Smooth muscle cell (in vitro differentiated cells): Measurements from ENCODE around the gene RALGPS1. TPM values are rescaled to one million over a fixed set of nuclear protein-coding genes. Genes with fewer than 3 reads are reported as not detected.
A peak's percentile ranks its signal among the peaks of the same experiment; 100 is the strongest.

ENCODE experiments used
- DNase-seq: peaks from one replicate; lab custom pipeline; 2025; ENCODE audit not compliant: unreplicated experiment; lab: John Stamatoyannopoulos, UW
- H2AFZ ChIP-seq: fragments of 200-600 bp; sonication (generic); 2 replicates; pipeline ENCODE4 v1.6.0; 2016; ENCODE audit warnings: antibody characterized with exemption, low read depth, mild to moderate bottlenecking
- H3F3A ChIP-seq: fragments of 200-600 bp; sonication (generic); 2 replicates; pipeline ENCODE4 v1.6.0; 2017; ENCODE audit warnings: antibody characterized with exemption, low read depth
- H3K27ac ChIP-seq: fragments of 200-600 bp; sonication (generic); 2 replicates; pipeline ENCODE4 v1.5.1; 2016; ENCODE audit warnings: low read depth, mild to moderate bottlenecking
- H3K27me3 ChIP-seq: fragments of 200-600 bp; sonication (generic); 2 replicates; pipeline ENCODE4 v1.6.1; 2016; ENCODE audit warnings: low read depth, mild to moderate bottlenecking
- H3K36me3 ChIP-seq: fragments of 200-600 bp; sonication (generic); 2 replicates; pipeline ENCODE4 v1.5.1; 2016; ENCODE audit warnings: low read depth
- H3K4me1 ChIP-seq: fragments of 200-600 bp; sonication (generic); 2 replicates; pipeline ENCODE4 v1.5.1; 2016; ENCODE audit warnings: low read depth
- H3K4me2 ChIP-seq: fragments of 200-600 bp; sonication (generic); 2 replicates; pipeline ENCODE4 v1.6.0; 2016; ENCODE audit warnings: mild to moderate bottlenecking
- H3K4me3 ChIP-seq: fragments of 200-600 bp; sonication (generic); 2 replicates; pipeline ENCODE4 v1.5.1; 2016; ENCODE audit warnings: mild to moderate bottlenecking
- H3K79me2 ChIP-seq: fragments of 200-600 bp; sonication (generic); 2 replicates; pipeline ENCODE4 v1.6.0; 2016; ENCODE audit warnings: low read depth, mild to moderate bottlenecking
- H3K9ac ChIP-seq: fragments of 200-600 bp; sonication (generic); 2 replicates; pipeline ENCODE4 v1.6.0; 2016; ENCODE audit warnings: low read depth
- H3K9me3 ChIP-seq: fragments of 200-600 bp; sonication (generic); replicated peaks from 2 replicates; pipeline ENCODE4 v1.5.1; 2016; ENCODE audit warnings: low read depth
- H4K20me1 ChIP-seq: fragments of 200-600 bp; sonication (generic); 2 replicates; pipeline ENCODE4 v1.6.0; 2016; ENCODE audit warnings: low read depth
- WGBS: methylation state at CpG from one replicate; pipeline ENCODE4 v1.1.7; 2016; ENCODE audit warnings: low lambda C conversion rate; 5-methylcytosine and 5-hydroxymethylcytosine counted together
- polyA plus RNA-seq: library from polyadenylated mRNA; unstranded; fragments of >200 nt; fragmentation: Nextera tagmentation; extraction: Ambion mirVana; gene quantifications from 2 replicates; pipeline ENCODE4 v1.2.1, GENCODE V29; 2016
- total RNA-seq: library from RNA; depleted of rRNA; stranded (reverse); fragments of >200 nt; gene quantifications from 2 replicates; pipeline ENCODE4 v1.2.3, GENCODE V29; 2014
- TF ChIP-seq, protein P1 (sequence below): fragments of 200-600 bp; sonication (generic); IDR thresholded peaks from 2 replicates; pipeline ENCODE4 v1.5.1; 2017; ENCODE audit warnings: borderline replicate concordance, mild to moderate bottlenecking, antibody characterized with exemption; ENCODE audit not compliant: insufficient read depth, poor library complexity, severe bottlenecking

The RALGPS1 gene
- total and polyA plus RNA-seq, 2 experiments from 2014 or later = 2.1 to 4.0 TPM

GRCh38 chr9:127067603-127068220 lies 153.1 kb downstream of the RALGPS1 start:
- TF ChIP-seq, protein P1, sequence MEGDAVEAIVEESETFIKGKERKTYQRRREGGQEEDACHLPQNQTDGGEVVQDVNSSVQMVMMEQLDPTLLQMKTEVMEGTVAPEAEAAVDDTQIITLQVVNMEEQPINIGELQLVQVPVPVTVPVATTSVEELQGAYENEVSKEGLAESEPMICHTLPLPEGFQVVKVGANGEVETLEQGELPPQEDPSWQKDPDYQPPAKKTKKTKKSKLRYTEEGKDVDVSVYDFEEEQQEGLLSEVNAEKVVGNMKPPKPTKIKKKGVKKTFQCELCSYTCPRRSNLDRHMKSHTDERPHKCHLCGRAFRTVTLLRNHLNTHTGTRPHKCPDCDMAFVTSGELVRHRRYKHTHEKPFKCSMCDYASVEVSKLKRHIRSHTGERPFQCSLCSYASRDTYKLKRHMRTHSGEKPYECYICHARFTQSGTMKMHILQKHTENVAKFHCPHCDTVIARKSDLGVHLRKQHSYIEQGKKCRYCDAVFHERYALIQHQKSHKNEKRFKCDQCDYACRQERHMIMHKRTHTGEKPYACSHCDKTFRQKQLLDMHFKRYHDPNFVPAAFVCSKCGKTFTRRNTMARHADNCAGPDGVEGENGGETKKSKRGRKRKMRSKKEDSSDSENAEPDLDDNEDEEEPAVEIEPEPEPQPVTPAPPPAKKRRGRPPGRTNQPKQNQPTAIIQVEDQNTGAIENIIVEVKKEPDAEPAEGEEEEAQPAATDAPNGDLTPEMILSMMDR = no peak

DNA sequence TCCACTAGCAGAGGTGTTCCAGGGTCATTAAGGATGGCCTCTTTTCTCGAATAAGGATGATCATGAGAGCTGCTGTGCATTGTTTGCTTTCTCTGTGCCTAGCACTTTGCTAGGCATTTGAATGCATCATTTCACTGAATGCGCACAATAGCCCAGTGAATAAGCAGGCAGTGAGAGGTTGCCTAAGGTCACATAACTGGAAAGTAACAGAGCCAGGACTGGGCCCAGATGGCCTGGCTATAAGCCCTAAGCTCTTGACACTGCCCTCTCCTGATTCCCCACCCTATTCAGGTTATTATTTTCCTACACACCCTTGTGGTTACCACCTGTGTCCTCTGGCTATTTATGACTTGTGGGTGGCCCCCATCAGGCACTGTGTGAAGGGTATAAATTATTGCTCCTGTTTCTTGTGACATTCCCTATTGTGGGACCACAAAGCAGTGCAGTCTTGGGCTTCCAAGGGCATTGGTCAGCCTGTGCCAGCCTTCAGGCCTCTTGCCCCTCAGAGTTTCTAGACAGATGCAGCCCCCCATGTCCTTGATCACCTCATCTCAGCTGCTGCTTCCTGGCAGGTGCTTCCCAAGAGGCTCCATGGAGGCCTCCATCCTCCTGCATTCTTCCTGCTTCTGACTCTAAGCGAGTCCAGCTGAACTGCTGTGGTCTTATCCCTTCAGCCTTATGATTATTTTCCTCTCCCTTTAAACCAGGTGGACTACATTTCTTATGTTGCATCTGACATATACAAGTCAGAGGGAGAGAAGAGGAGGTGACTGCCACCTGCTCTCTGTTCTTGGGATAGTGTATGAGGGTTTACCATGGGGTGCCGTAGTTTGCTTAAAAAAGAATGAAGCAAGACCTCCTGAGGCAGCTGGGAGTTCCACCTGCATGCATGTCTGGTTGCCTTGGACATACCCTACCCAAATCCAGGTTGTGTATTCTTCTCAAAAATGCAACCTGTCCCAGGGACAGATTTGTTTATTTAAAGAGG lies 160.3 kb downstream of the RALGPS1 start:
- Histone ChIP-seq H2AFZ (no peak overlapping the region), H3K4me2 (no peak overlapping the region), H3K79me2 (no peaks in the 10 kb centered on the region), H3K4me1 (no peaks in the 10 kb centered on the region), H3K9me3 (no peaks in the 10 kb centered on the region), H3K27ac (no peak overlapping the region), H3K36me3 (peaks cover 3% of the 10 kb centered on the region), H3K4me3 (no peak overlapping the region), H4K20me1 (no peaks in the 10 kb centered on the region), H3F3A (no peaks in the 10 kb centered on the region), H3K27me3 (no peaks in the 10 kb centered on the region), H3K9ac (no peak overlapping the region)
- WGBS = 89% methylated on average over 4 of the region's 4 CpGs
- TF ChIP-seq, protein P1 = no peak
- no peak for DNase-seq

More at GRCh38 chr9:127067603-127068220, 153.1 kb downstream of the RALGPS1 start:
- no peaks in the 10 kb centered on the region for H3K27me3 ChIP-seq
- H3K27ac ChIP-seq = peak overlapping the region; percentile 70
- no peaks in the 10 kb centered on the region for H3K4me1 ChIP-seq
- H3K9me3 ChIP-seq = no peaks in the 10 kb centered on the region
- no peak overlapping the region for H3K4me3 ChIP-seq
- no peak overlapping the region for H3K4me2 ChIP-seq
- peaks cover 3% of the 10 kb centered on the region for H3K36me3 ChIP-seq
- H3F3A ChIP-seq = peaks cover 3% of the 10 kb centered on the region
- no peak overlapping the region for H2AFZ ChIP-seq
- no peaks in the 10 kb centered on the region for H3K79me2 ChIP-seq
- 80% methylated on average over 5 of the region's 5 CpGs for WGBS
- no peak for DNase-seq
- H3K9ac ChIP-seq = no peak overlapping the region
- H4K20me1 ChIP-seq = no peaks in the 10 kb centered on the region

- DNase-seq = no peak
These were observed 161.2 kb downstream of the RALGPS1 start for GRCh38 chr9:127075624-127076372.

More at GRCh38 chr9:127075624-127076372, 161.2 kb downstream of the RALGPS1 start:
- Histone ChIP-seq H3K4me3 (no peak overlapping the region), H4K20me1 (no peaks in the 10 kb centered on the region), H3K9ac (no peak overlapping the region), H2AFZ (no peak overlapping the region), H3K4me2 (no peak overlapping the region), H3K36me3 (peaks cover 3% of the 10 kb centered on the region), H3K79me2 (no peaks in the 10 kb centered on the region), H3K4me1 (no peaks in the 10 kb centered on the region), H3K27ac (no peak overlapping the region), H3F3A (no peaks in the 10 kb centered on the region), H3K27me3 (no peaks in the 10 kb centered on the region), H3K9me3 (no peaks in the 10 kb centered on the region)
- 25% methylated on average over 2 of the region's 2 CpGs for WGBS
- TF ChIP-seq, protein P1 = no peak
